HepG2 (cell line): ENCODE results near the gene FMO3. TPM values are rescaled to one million over a fixed set of nuclear protein-coding genes. Genes with fewer than 3 reads are reported as not detected.

Experiments used
- ETS1 ChIP-seq: sonication (generic); formaldehyde crosslinking; IDR thresholded peaks from 2 replicates; pipeline ENCODE4 v1.4.0; 2020; ENCODE audit warnings: missing genetic modification reagents
- FOXP4 ChIP-seq: sonication (generic); formaldehyde crosslinking; IDR thresholded peaks from 2 replicates; pipeline ENCODE4 v1.4.0; 2020; ENCODE audit warnings: missing genetic modification reagents
- SNAPC4 ChIP-seq: sonication (generic); formaldehyde crosslinking; IDR thresholded peaks from 2 replicates; pipeline ENCODE4 v1.4.0; 2020; ENCODE audit warnings: mild to moderate bottlenecking, missing genetic modification reagents
- TCF12 ChIP-seq, 2 experiments: fragments of 450-650 bp in 1 of 2; sonication (generic) in 1 of 2; formaldehyde crosslinking in 1 of 2; IDR thresholded peaks; 2 replicates each; pipeline versions ENCODE4 v1.6.1 to v1.8.0; 2017 to 2022; ENCODE audit warnings: antibody characterized with exemption in 1 of 2, mild to moderate bottlenecking in 1 of 2, missing genetic modification reagents in 1 of 2, moderate library complexity in 1 of 2
- ZFP1 ChIP-seq: IDR thresholded peaks from 2 replicates; pipeline ENCODE4 v1.6.1; 2016
- ZFP36L1 ChIP-seq: sonication (generic); formaldehyde crosslinking; IDR thresholded peaks from 2 replicates; pipeline ENCODE4 v1.8.0; 2022; ENCODE audit warnings: mild to moderate bottlenecking, missing genetic modification reagents, moderate library complexity
- ZNF562 ChIP-seq: sonication (generic); formaldehyde crosslinking; IDR thresholded peaks from 2 replicates; pipeline ENCODE4 v1.8.0; 2022; ENCODE audit warnings: missing genetic modification reagents, borderline replicate concordance
- ZNF644 ChIP-seq: IDR thresholded peaks from 2 replicates; pipeline ENCODE4 v1.6.1; 2016; ENCODE audit warnings: low read depth
- ZNF891 ChIP-seq: sonication (generic); formaldehyde crosslinking; IDR thresholded peaks from 2 replicates; pipeline ENCODE4 v1.5.0; 2020; ENCODE audit warnings: mild to moderate bottlenecking, missing genetic modification reagents
- polyA plus RNA-seq, 8 experiments: library from polyadenylated mRNA; depleted of rRNA in 3 of 8; stranded (reverse) in 7 of 8; unstranded in 1 of 8; fragments of >200 nt; fragmentation: Illumina TruSeq in 4 of 8; extraction: Trizol in 4 of 8; gene quantifications; 2 replicates each; pipeline versions ENCODE4 v1.2.1 to v1.2.3, GENCODE V29; 2011 to 2016; ENCODE audit warnings: low read depth in 4 of 8, missing spikeins in 1 of 8, mixed read lengths in 1 of 8; ENCODE audit not compliant: insufficient read depth in 1 of 8
- total RNA-seq, 5 experiments: library from RNA; depleted of rRNA; stranded (reverse); fragments of >200 nt; fragmentation: Illumina TruSeq; extraction: Trizol; gene quantifications; 2 replicates each; pipeline ENCODE4 v1.2.3, GENCODE V29; 2016; ENCODE audit warnings: low read depth in 1 of 5

The FMO3 gene
- total and polyA plus RNA-seq, 2 of the 13 experiments (the other 11 are each of a cell fraction or from before 2014, with no cell fraction given) = not detected

GRCh38 chr1:171109966-171110365, 19.3 kb downstream of the FMO3 start (continued):
- TF ChIP-seq SNAPC4 (CRISPR knock-in tag) = no peak
- no peak for TF ChIP-seq ZNF644 (CRISPR knock-in tag)
- no peak for TF ChIP-seq ZNF562
- TF ChIP-seq FOXP4 (CRISPR knock-in tag) = no peak
- TF ChIP-seq TCF12 (IDR thresholded peaks at IDR 0.05) = no peak
- no peak for TF ChIP-seq TCF12 (CRISPR knock-in tag; IDR thresholded peaks at IDR 0.05)
- TF ChIP-seq ETS1 (CRISPR knock-in tag) = no peak
- no peak for TF ChIP-seq ZFP36L1 (CRISPR knock-in tag)
- TF ChIP-seq ZNF891 (CRISPR knock-in tag) = no peak
- no peak for TF ChIP-seq ZFP1
